ENCODE results near the gene MTMR12. TPM values are rescaled to one million over a fixed set of nuclear protein-coding genes. Genes with fewer than 3 reads are reported as not detected.
"Not testable (repeated sequence)": the region's sequence is repeated elsewhere in the genome, so short reads cannot be mapped to it uniquely, and the experiment has no call there.

Gene MTMR12
- polyA plus RNA-seq, 3 donors, result 29.5 to 39.2 (median 37.9) TPM

GRCh38 chr5:32301891-32302290 is 10.8 kb downstream of the MTMR12 start:
- no peak for DNase-seq

GRCh38 chr5:32299059-32299677 is 13.6 kb downstream of the MTMR12 start:
- DNase-seq, result no peak

GRCh38 chr5:32298059-32298415 is 14.7 kb downstream of the MTMR12 start:
- DNase-seq, result no peak

GRCh38 chr5:32297181-32298058 is 15.3 kb downstream of the MTMR12 start:
- no peak for DNase-seq

GRCh38 chr5:32295966-32296772 is 16.6 kb downstream of the MTMR12 start:
- not testable (repeated sequence) for DNase-seq

GRCh38 chr5:32291591-32291990 is 21.1 kb downstream of the MTMR12 start:
- DNase-seq, result no peak

- DNase-seq, result no peak
Measured at GRCh38 chr5:32290922-32291321, 21.8 kb downstream of the MTMR12 start.

- DNase-seq, result not testable (repeated sequence)
Measured at GRCh38 chr5:32290501-32290900, 22.2 kb downstream of the MTMR12 start.

GRCh38 chr5:32289986-32290385 is 22.8 kb downstream of the MTMR12 start:
- DNase-seq, result not testable (repeated sequence)

- DNase-seq, result not testable (repeated sequence)
Measured at GRCh38 chr5:32288135-32288534, 24.6 kb downstream of the MTMR12 start.

- not testable (repeated sequence) for DNase-seq
Measured at GRCh38 chr5:32287525-32287924, 25.2 kb downstream of the MTMR12 start.

- DNase-seq, result no peak
Measured at GRCh38 chr5:32285510-32286138, 27.1 kb downstream of the MTMR12 start.

GRCh38 chr5:32283539-32284377 is 29.0 kb downstream of the MTMR12 start:
- DNase-seq, result no peak

GRCh38 chr5:32283061-32283460 is 29.7 kb downstream of the MTMR12 start:
- no peak for DNase-seq

- DNase-seq, result no peak
Measured at GRCh38 chr5:32282633-32283032, 30.1 kb downstream of the MTMR12 start.

- DNase-seq, result not testable (repeated sequence)
Measured at GRCh38 chr5:32281378-32282133, 31.2 kb downstream of the MTMR12 start.

- DNase-seq, result no peak
Measured at GRCh38 chr5:32280656-32281081, 32.1 kb downstream of the MTMR12 start.

- DNase-seq, result no peak
Measured at GRCh38 chr5:32279786-32280185, 33.0 kb downstream of the MTMR12 start.

GRCh38 chr5:32279223-32279622 is 33.5 kb downstream of the MTMR12 start:
- no peak for DNase-seq

- DNase-seq, result no peak
Measured at GRCh38 chr5:32278406-32278805, 34.3 kb downstream of the MTMR12 start.

Data from renal pelvis (tissue), 4 donors.